IPS-20b (cell line): ENCODE data around the gene PLXNA4.

Source experiments
- H3K27ac ChIP-seq: one replicate; pipeline ENCODE4 v1.5.1; 2013; ENCODE audit warnings: low read length
- H3K27me3 ChIP-seq: 2 replicates; pipeline ENCODE4 v1.6.1; 2013; ENCODE audit warnings: mild to moderate bottlenecking, low read length, inconsistent platforms; ENCODE audit not compliant: insufficient read depth
- H3K36me3 ChIP-seq: 2 replicates; pipeline ENCODE4 v1.6.1; 2013; ENCODE audit warnings: low read depth, mild to moderate bottlenecking, inconsistent platforms, low read length, moderate library complexity; ENCODE audit not compliant: insufficient read depth
- H3K4me1 ChIP-seq: 2 replicates; pipeline ENCODE4 v1.6.1; 2013; ENCODE audit warnings: mild to moderate bottlenecking, control low read depth, inconsistent platforms, low read length, moderate library complexity; ENCODE audit not compliant: insufficient read depth
- H3K4me3 ChIP-seq: 2 replicates; pipeline ENCODE4 v1.5.1; 2013; ENCODE audit warnings: mild to moderate bottlenecking, low read length, inconsistent platforms
- H3K9ac ChIP-seq: 2 replicates; pipeline ENCODE4 v1.6.1; 2013; ENCODE audit warnings: low read depth, mild to moderate bottlenecking, inconsistent platforms, low read length, moderate library complexity
- H3K9me3 ChIP-seq: 2 replicates; pipeline ENCODE4 v1.6.1; 2013; ENCODE audit warnings: mild to moderate bottlenecking, low read depth, low read length, inconsistent platforms; ENCODE audit not compliant: insufficient read depth

Gene PLXNA4

DNA sequence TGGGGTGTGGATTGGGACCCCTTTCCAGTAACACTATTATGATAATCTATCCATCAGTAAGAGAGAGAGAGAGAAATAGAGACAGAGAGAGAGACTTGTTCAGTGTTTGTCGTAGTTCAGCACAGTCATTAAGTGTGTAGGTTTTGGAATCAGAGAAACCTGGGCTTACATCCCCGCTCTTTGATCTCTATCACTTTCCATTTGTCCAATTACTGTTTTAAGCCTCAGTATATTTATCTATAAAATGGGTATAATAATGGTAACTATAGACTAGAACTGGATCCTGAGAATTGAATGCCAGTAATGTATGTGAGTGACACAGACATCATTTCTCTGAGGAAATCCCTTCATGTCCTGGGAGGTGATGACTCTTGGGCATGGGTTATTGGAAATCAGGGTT is 460.5 kb downstream of the PLXNA4 start:
- Histone ChIP-seq H3K27me3 (no peaks in the 10 kb centered on the region), H3K4me1 (no peaks in the 10 kb centered on the region; the same call in 1 of the 2 replicates)

DNA sequence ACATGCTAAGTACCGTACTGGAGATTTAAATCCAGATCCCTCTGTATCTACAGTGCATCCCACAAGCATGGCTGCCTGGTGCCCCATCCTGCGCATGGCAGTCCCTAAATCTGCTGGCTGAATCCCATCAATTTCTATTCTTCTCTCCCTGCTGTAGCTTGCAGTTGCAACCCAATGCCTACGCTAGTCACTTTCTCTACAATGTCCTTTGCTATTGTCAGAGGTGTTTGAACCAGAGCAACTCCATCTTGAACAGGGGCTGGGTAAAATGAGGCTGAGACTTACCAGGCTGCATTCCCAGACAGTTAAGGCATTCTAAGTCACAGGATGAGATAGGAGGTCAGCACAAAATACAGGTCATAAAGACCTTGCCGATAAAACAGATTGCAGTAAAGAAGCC is 461.2 kb downstream of the PLXNA4 start:
- Histone ChIP-seq H3K27ac (no peak overlapping the region), H3K9ac (no peak overlapping the region), H3K36me3 (no peaks in the 10 kb centered on the region), H3K4me3 (no peak overlapping the region), H3K9me3 (no peaks in the 10 kb centered on the region), H3K4me1 (no peaks in the 10 kb centered on the region; the same call in 1 of the 2 replicates), H3K27me3 (no peaks in the 10 kb centered on the region)

More for the DNA sequence above, 460.5 kb downstream of the PLXNA4 start:
- no peak overlapping the region for H3K4me3 ChIP-seq
- no peaks in the 10 kb centered on the region for H3K36me3 ChIP-seq
- H3K9ac ChIP-seq, result no peak overlapping the region
- no peaks in the 10 kb centered on the region for H3K9me3 ChIP-seq
- H3K27ac ChIP-seq, result no peak overlapping the region

DNA sequence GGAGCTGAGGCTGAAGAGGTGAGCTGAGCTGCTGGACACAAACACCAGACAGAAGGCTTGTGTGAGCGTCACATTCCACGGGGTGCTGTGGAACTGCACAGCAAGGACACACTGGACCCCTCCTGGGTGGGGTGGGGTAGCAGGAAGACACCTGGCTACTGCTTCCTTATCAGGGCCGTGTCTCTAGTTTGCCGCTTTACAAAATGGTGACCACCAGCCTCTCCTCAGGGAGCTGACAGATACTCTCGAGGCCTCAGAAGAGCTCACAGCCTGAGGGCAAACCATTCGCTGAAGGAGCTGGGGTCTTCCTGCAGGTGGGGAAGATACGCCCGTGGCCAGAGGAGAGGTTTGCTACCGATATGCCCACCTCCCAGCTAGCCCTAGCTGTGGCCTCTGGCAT is 461.9 kb downstream of the PLXNA4 start:
- H3K9me3 ChIP-seq, result no peaks in the 10 kb centered on the region
- no peaks in the 10 kb centered on the region for H3K27me3 ChIP-seq
- no peaks in the 10 kb centered on the region; the same call in 1 of the 2 replicates for H3K4me1 ChIP-seq
- no peak overlapping the region for H3K27ac ChIP-seq
- H3K9ac ChIP-seq, result no peak overlapping the region
- H3K36me3 ChIP-seq, result no peaks in the 10 kb centered on the region
- no peak overlapping the region for H3K4me3 ChIP-seq

DNA sequence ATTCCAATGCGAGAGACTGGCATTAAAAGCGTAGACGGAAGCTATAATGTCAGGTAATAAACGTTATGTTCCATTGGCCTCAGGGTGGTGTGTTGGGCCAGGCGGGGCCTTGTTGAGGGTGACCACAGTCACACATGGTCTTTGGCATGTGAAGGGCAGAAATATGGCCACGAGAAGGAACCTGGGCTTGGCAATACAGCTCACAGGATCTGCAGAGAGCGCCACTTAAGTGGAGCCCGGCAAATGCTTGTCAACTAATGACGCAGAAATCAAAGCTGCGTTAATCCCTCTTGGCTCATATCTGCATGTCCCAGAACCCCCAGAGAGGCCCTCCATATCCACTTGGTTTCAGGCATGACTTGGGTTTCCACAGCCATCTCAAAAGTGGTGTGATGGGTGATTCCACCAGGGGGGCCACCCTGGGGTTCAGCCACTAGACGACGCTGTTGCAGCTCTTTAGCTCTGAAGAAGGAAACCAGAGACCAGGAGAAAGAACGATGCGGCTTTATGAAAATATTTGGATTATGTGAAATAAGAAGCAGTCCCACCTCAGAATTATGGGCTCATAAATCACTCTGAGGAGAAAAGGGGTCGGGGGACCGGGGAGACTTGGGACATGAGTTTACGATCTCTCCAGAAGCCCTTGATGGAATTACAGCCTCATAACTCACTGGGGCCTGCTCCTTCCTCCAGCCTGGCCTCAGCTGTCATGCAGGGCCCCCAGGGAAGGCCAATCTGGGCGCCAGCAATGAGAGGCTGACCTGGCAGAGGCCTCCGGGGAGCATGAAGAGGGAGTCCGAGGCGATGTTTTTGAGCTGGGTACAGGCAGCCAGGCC is 462.5 kb downstream of the PLXNA4 start:
- Histone ChIP-seq H3K9me3 (no peaks in the 10 kb centered on the region), H3K36me3 (no peaks in the 10 kb centered on the region), H3K9ac (no peak overlapping the region), H3K4me1 (peaks cover 5% of the 10 kb centered on the region; the same call in 1 of the 2 replicates), H3K27me3 (no peaks in the 10 kb centered on the region), H3K4me3 (no peak overlapping the region), H3K27ac (no peak overlapping the region)

DNA sequence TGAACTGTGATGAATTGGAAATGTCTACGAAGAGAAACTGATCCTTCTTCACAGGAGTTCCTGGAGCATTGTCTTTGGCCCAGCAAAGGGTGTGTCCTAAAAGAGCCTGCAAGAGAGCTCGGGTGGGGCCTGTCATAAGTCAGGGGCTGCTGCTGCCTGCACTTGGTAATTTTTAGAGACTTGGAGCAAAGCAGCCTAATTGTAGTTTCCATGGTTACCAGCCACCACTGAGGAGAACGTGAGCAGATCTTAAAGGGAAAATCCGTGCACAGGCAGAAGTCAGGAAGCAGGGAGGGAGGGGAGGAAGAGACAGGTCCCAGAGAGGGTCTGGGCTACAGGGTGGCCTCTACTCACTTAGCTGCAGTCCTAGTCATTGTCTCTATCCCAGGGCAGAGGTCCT is 463.6 kb downstream of the PLXNA4 start:
- no peak overlapping the region for H3K9ac ChIP-seq
- no peak overlapping the region for H3K4me3 ChIP-seq
- H3K9me3 ChIP-seq, result no peaks in the 10 kb centered on the region
- no peaks in the 10 kb centered on the region for H3K27me3 ChIP-seq
- H3K4me1 ChIP-seq, result peaks cover 15% of the 10 kb centered on the region; the same call in 1 of the 2 replicates
- no peak overlapping the region for H3K27ac ChIP-seq
- H3K36me3 ChIP-seq, result no peaks in the 10 kb centered on the region

DNA sequence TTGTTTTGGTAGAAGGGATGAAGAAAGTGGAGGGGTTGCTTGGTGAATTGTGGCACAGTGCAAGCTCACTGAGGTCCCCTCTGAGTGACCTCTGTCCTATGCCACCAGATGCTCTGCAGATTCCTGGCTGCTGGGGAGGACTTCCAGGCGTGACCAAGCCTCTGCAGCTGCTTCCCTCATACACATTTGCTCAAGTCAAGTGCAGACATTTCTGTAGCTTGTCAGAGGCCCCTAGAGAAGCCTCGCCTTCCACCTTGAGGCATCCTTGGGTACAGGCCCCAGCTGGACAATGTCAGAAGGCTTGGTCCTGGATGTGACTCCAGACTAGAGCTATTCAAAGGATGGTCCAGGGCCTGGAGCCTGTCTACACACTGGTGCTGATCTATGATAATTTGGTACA is 464.2 kb downstream of the PLXNA4 start:
- no peaks in the 10 kb centered on the region for H3K36me3 ChIP-seq
- no peaks in the 10 kb centered on the region for H3K27me3 ChIP-seq
- H3K4me3 ChIP-seq, result no peak overlapping the region
- no peak overlapping the region for H3K27ac ChIP-seq
- peaks cover 15% of the 10 kb centered on the region; the same call in 1 of the 2 replicates for H3K4me1 ChIP-seq
- H3K9me3 ChIP-seq, result no peaks in the 10 kb centered on the region
- H3K9ac ChIP-seq, result no peak overlapping the region

DNA sequence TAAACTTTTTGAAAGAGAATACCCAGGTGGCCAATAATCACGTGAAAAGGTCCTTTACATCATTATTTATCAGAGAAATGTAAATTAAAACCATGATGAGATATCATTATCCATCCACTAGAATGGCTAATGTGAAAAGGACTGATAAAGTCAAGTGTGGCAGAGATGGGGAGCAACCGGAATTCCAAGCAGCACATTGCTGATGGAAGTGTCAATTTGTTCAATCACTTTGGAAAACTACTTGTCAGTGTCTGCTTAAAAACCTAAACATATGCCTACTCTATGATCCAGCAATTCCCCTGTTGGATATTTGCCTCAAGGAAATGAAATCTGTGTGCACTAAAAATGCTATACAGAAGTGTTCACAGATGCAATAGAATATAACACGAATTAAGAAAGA is 465.6 kb downstream of the PLXNA4 start:
- Histone ChIP-seq H3K4me3 (no peak overlapping the region), H3K27me3 (no peaks in the 10 kb centered on the region), H3K9ac (no peak overlapping the region), H3K27ac (no peak overlapping the region), H3K9me3 (no peaks in the 10 kb centered on the region), H3K36me3 (no peaks in the 10 kb centered on the region), H3K4me1 (peaks cover 15% of the 10 kb centered on the region; the same call in 1 of the 2 replicates)

DNA sequence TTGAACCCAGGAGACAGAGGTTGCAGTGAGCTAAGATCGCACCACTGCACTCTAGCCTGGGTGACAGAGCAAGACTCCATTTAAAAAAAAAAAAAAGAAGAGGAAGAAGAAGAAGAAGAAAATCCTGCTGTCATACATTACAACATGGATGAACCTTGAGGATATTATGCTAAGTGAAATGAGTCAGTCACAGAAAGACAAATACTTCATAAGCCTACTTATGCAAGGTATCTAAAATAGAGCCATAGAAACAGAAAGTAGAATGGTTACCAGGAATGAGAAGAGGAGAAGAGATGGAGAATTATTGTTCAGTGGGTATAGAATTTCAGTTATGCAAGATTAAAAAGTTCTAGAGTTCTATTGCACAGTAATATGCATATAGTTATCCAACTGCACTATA is 466.5 kb downstream of the PLXNA4 start:
- Histone ChIP-seq H3K9me3 (no peaks in the 10 kb centered on the region), H3K27ac (no peak overlapping the region)

DNA sequence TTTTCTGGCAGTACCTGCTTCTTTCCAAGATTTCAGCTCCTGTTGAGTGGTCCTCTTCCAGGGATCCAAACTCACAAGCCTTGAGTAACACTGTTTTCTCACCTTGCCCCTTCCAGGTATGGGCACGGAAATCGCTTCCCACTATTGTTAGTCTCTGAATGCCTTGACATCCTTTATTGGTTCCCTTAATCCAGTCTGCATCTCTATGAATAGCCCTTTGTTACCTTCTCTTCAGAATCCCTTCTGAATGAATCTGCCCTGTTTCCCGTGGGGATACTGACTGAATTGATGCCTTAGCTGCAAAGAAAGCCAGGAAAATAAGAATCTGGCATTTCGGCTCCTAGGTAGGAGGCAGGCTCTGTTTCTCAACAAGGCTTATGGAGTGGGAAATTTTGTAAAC is 467.7 kb downstream of the PLXNA4 start:
- H3K36me3 ChIP-seq, result no peaks in the 10 kb centered on the region
- H3K4me3 ChIP-seq, result no peak overlapping the region
- H3K9me3 ChIP-seq, result no peaks in the 10 kb centered on the region
- H3K27me3 ChIP-seq, result no peaks in the 10 kb centered on the region
- H3K4me1 ChIP-seq, result peaks cover 15% of the 10 kb centered on the region; the same call in 1 of the 2 replicates
- no peak overlapping the region for H3K27ac ChIP-seq
- H3K9ac ChIP-seq, result no peak overlapping the region; the same call in 1 of the 2 replicates

More for the DNA sequence above, 466.5 kb downstream of the PLXNA4 start:
- no peaks in the 10 kb centered on the region for H3K36me3 ChIP-seq
- no peaks in the 10 kb centered on the region for H3K27me3 ChIP-seq
- no peak overlapping the region for H3K4me3 ChIP-seq
- no peak overlapping the region for H3K9ac ChIP-seq
- H3K4me1 ChIP-seq, result peaks cover 15% of the 10 kb centered on the region; the same call in 1 of the 2 replicates

DNA sequence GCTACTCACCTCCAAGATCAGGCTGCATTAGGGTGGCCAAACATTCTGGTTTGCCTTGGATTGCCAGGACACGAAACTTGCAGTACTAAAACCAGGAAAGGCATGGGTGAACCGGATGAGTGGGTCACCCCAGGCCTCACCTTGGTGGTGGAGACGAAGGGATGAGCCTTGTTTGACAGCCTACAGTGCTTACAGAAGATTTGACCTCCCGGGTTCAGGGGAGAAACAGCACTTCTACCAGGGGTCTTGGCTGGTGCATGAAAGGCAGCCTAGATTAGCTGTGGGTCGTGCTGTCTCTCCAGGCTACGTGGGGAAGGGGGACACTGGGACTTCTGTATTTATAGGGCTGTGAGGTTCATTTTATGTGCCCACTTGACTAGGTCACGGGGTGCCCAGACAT is 469.8 kb downstream of the PLXNA4 start:
- peaks cover 15% of the 10 kb centered on the region; the same call in 1 of the 2 replicates for H3K4me1 ChIP-seq
- no peaks in the 10 kb centered on the region for H3K27me3 ChIP-seq
- H3K36me3 ChIP-seq, result no peaks in the 10 kb centered on the region
- H3K4me3 ChIP-seq, result no peak overlapping the region
- H3K27ac ChIP-seq, result no peak overlapping the region
- no peaks in the 10 kb centered on the region for H3K9me3 ChIP-seq
- H3K9ac ChIP-seq, result no peak overlapping the region

DNA sequence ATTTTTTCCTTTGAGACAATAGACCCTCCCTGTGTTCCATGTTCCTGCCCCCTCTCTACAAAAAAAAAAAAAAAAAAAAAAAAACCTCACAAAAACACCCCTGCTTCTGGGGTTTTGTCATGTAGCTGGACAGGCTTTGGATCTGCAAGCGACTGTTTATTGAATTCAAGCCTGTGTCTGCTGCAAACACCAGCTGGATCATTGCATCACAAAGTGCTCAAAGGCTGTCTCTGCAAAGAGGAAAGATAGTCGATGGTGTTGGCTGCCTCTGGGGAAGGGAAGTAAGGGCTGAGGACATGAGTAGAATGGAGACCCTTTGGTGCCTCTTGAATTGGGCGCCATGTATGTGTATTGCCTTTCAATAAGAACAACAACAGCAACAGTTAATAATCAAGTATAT is 471.2 kb downstream of the PLXNA4 start:
- no peak overlapping the region for H3K4me3 ChIP-seq
- H3K4me1 ChIP-seq, result peaks cover 15% of the 10 kb centered on the region; the same call in 1 of the 2 replicates
- no peaks in the 10 kb centered on the region for H3K27me3 ChIP-seq
- H3K36me3 ChIP-seq, result no peaks in the 10 kb centered on the region
- H3K27ac ChIP-seq, result no peak overlapping the region
- no peak overlapping the region for H3K9ac ChIP-seq
- no peaks in the 10 kb centered on the region for H3K9me3 ChIP-seq

DNA sequence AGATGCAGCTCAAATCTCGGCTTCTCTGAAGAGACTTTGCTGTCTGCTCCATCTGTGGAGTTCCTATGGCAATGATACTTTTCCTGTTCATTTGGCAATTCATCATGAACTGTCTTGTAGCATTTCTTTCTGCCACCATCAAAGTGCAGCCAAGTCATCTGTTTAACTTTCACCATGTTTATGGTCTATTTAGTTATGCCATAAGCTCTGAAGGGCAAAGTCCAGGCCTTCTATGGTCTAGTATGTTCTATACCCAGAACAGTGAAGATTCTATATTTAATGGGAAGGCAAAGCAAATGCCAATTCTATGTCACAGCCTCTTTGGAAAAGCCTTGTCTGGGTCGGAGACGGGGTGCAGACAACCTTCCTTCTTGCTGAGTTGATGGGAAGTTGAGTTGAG is 472.6 kb downstream of the PLXNA4 start:
- no peaks in the 10 kb centered on the region for H3K27me3 ChIP-seq
- H3K4me1 ChIP-seq, result peaks cover 9% of the 10 kb centered on the region; the same call in 1 of the 2 replicates
- no peak overlapping the region for H3K27ac ChIP-seq
- no peaks in the 10 kb centered on the region for H3K36me3 ChIP-seq
- no peak overlapping the region for H3K9ac ChIP-seq
- no peak overlapping the region for H3K4me3 ChIP-seq
- H3K9me3 ChIP-seq, result no peaks in the 10 kb centered on the region
